Measurements from ENCODE around the gene ARHGAP10. TPM values are rescaled to one million over a fixed set of nuclear protein-coding genes. Genes with fewer than 3 reads are reported as not detected.

The ARHGAP10 gene
- total RNA-seq, 1 donor from 2014 or later, result 4.6 TPM

DNA sequence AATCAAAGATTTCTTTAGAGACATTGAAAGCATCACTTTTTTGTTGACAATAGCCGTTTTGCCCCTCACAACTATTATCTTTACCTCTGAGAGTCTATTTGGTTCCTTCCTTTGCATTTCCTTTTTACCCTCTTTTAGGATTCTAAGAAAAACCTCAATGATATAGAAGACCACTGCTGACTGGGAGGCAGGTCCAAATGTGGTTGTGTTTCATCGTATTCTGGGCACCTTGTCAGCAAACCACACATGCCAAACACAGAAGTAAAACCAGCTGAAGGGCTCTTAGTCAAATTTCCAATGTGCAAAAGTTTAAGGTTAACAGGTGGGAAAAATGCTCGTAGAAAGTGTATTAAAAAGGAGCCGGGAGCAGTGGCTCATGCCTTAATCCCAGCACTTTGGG lies 42.8 kb upstream of the ARHGAP10 start:
- no peak for TF ChIP-seq CTCF (IDR thresholded peaks at IDR 0.05; ENCODE audit: unreplicated experiment)
- H3K27ac Mint-ChIP-seq (ENCODE audit: unreplicated experiment), result no peak overlapping the region

GRCh38 chr4:147691820-147692219 lies 40.1 kb upstream of the ARHGAP10 start:
- Mint-ChIP-seq H3K27ac (ENCODE audit: unreplicated experiment) (no peak overlapping the region), H3K4me3 (ENCODE audit: unreplicated experiment) (no peak overlapping the region), H3K9me3 (ENCODE audit: unreplicated experiment) (no peaks in the 10 kb centered on the region), H3K27me3 (ENCODE audit: unreplicated experiment) (no peaks in the 10 kb centered on the region), H3K36me3 (ENCODE audit: low read depth, unreplicated experiment) (no peaks in the 10 kb centered on the region), H3K4me1 (ENCODE audit: unreplicated experiment) (no peaks in the 10 kb centered on the region)
- TF ChIP-seq CTCF (IDR thresholded peaks at IDR 0.05; ENCODE audit: unreplicated experiment), result no peak
- no peak for DNase-seq (ENCODE audit: low spot score)

More for the DNA sequence above, 42.8 kb upstream of the ARHGAP10 start:
- no peaks in the 10 kb centered on the region for H3K36me3 Mint-ChIP-seq (ENCODE audit: low read depth, unreplicated experiment)
- H3K4me1 Mint-ChIP-seq (ENCODE audit: unreplicated experiment), result no peaks in the 10 kb centered on the region
- no peaks in the 10 kb centered on the region for H3K9me3 Mint-ChIP-seq (ENCODE audit: unreplicated experiment)
- DNase-seq (ENCODE audit: low spot score), result no peak
- no peak overlapping the region for H3K4me3 Mint-ChIP-seq (ENCODE audit: unreplicated experiment)
- no peaks in the 10 kb centered on the region for H3K27me3 Mint-ChIP-seq (ENCODE audit: unreplicated experiment)

GRCh38 chr4:147693218-147693617 lies 38.7 kb upstream of the ARHGAP10 start:
- Mint-ChIP-seq H3K27me3 (ENCODE audit: unreplicated experiment) (no peaks in the 10 kb centered on the region), H3K27ac (ENCODE audit: unreplicated experiment) (no peak overlapping the region), H3K9me3 (ENCODE audit: unreplicated experiment) (no peaks in the 10 kb centered on the region), H3K4me3 (ENCODE audit: unreplicated experiment) (no peak overlapping the region), H3K36me3 (ENCODE audit: low read depth, unreplicated experiment) (no peaks in the 10 kb centered on the region), H3K4me1 (ENCODE audit: unreplicated experiment) (no peaks in the 10 kb centered on the region)
- no peak for TF ChIP-seq CTCF (IDR thresholded peaks at IDR 0.05; ENCODE audit: unreplicated experiment)
- DNase-seq (ENCODE audit: low spot score), result no peak

GRCh38 chr4:147696866-147697265 lies 35.0 kb upstream of the ARHGAP10 start:
- H3K27me3 Mint-ChIP-seq (ENCODE audit: unreplicated experiment), result no peaks in the 10 kb centered on the region
- H3K4me1 Mint-ChIP-seq (ENCODE audit: unreplicated experiment), result no peaks in the 10 kb centered on the region
- H3K36me3 Mint-ChIP-seq (ENCODE audit: low read depth, unreplicated experiment), result no peaks in the 10 kb centered on the region
- DNase-seq (ENCODE audit: low spot score), result no peak
- no peak overlapping the region for H3K4me3 Mint-ChIP-seq (ENCODE audit: unreplicated experiment)
- H3K9me3 Mint-ChIP-seq (ENCODE audit: unreplicated experiment), result no peaks in the 10 kb centered on the region
- H3K27ac Mint-ChIP-seq (ENCODE audit: unreplicated experiment), result no peak overlapping the region
- TF ChIP-seq CTCF (IDR thresholded peaks at IDR 0.05; ENCODE audit: unreplicated experiment), result no peak

DNA sequence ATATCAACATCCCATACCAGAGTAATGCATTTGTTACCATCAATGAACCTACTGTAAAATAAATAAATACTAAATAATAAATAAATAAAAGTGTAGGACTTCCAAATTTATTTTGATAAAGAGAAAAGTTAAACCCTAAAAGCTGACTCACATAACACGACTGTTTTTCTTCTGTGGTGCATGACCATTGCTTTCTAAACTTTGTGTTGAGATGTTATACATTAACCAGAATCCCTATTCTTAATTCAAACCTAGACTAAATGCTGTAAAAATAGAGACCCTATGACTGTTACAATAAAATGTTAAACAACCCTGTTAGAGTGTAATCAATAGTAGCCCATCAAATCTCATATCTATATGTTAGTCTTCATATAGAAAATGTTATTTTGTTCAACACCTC lies 27.0 kb upstream of the ARHGAP10 start:
- Mint-ChIP-seq H3K36me3 (ENCODE audit: low read depth, unreplicated experiment) (no peaks in the 10 kb centered on the region), H3K4me3 (ENCODE audit: unreplicated experiment) (no peak overlapping the region), H3K27ac (ENCODE audit: unreplicated experiment) (no peak overlapping the region), H3K9me3 (ENCODE audit: unreplicated experiment) (no peaks in the 10 kb centered on the region), H3K4me1 (ENCODE audit: unreplicated experiment) (no peaks in the 10 kb centered on the region), H3K27me3 (ENCODE audit: unreplicated experiment) (no peaks in the 10 kb centered on the region)
- TF ChIP-seq CTCF (IDR thresholded peaks at IDR 0.05; ENCODE audit: unreplicated experiment), result no peak
- no peak for DNase-seq (ENCODE audit: low spot score)

All from endothelial cell (in vitro differentiated cells).